ENCODE measurements around the gene CAPRIN2. TPM values are rescaled to one million over a fixed set of nuclear protein-coding genes. Genes with fewer than 3 reads are reported as not detected.
A peak's percentile ranks its signal among the peaks of the same experiment; 100 is the strongest.

The CAPRIN2 gene
- polyA plus RNA-seq, 2 of the 4 experiments (the other 2 are of a cell fraction), result 24.2 to 26.2 TPM

GRCh38 chr12:30754750-30755394 is at the start of gene CAPRIN2 (continued):
- no peak for TF ChIP-seq ZFP36 (IDR thresholded peaks at IDR 0.05; ENCODE audit: borderline replicate concordance, partially characterized antibody)
- no peak for TF ChIP-seq ZC3H11A (IDR thresholded peaks at IDR 0.05)
- no peak for TF ChIP-seq NPAS2 (CRISPR knock-in tag; IDR thresholded peaks at IDR 0.05; ENCODE audit: borderline replicate concordance)
- TF ChIP-seq RFX5 (IDR thresholded peaks at IDR 0.05), result no peak
- no peak for TF ChIP-seq NFE2L2 (conservative IDR thresholded peaks at IDR 0.05; ENCODE audit: low read length)
- 0 out of 2 replicates have a peak, but pooled peaks have one; percentile 7 for TF ChIP-seq USF2 (IDR thresholded peaks at IDR 0.05)
- TF ChIP-seq TFCP2L1 (CRISPR knock-in tag; IDR thresholded peaks at IDR 0.05), result peak; percentile 64; the same call in 1 of the 2 replicates
- 0 out of 2 replicates have a peak, but pooled peaks have one; percentile 50 for TF ChIP-seq HOXB5 (CRISPR knock-in tag; IDR thresholded peaks at IDR 0.05)
- no peak for TF ChIP-seq ESRRA (IDR thresholded peaks at IDR 0.05; ENCODE audit: borderline replicate concordance, low read length)
- no peak for TF ChIP-seq HDAC2 (IDR thresholded peaks at IDR 0.05)
- no peak for TF ChIP-seq POLR2AphosphoS2 (conservative IDR thresholded peaks at IDR 0.05; ENCODE audit: low read length)
- no peak for TF ChIP-seq HES2 (IDR thresholded peaks at IDR 0.05)
- TF ChIP-seq FOSL2 (IDR thresholded peaks at IDR 0.05), result no peak
- TF ChIP-seq FOSL2 (CRISPR knock-in tag; IDR thresholded peaks at IDR 0.05), result 0 out of 2 replicates have a peak, but pooled peaks have one; percentile 6
- peak; percentile 86 for TF ChIP-seq MAX (IDR thresholded peaks at IDR 0.05)
- TF ChIP-seq TP53 (CRISPR knock-in tag; IDR thresholded peaks at IDR 0.05), result no peak
- TF ChIP-seq FOXS1 (CRISPR knock-in tag; IDR thresholded peaks at IDR 0.05), result no peak
- TF ChIP-seq ELK1 (IDR thresholded peaks at IDR 0.05; ENCODE audit: low read depth, low read length), result no peak

- Histone ChIP-seq H3K27ac (peak overlapping the region in 1 of 2 experiments; percentile 100; a peak in 2 of 6 replicates), H3K4me3 (no peak overlapping the region)
Observed at GRCh38 chr12:30797689-30798088, 42.9 kb upstream of the CAPRIN2 start.

More at GRCh38 chr12:30797689-30798088, 42.9 kb upstream of the CAPRIN2 start:
- DNase-seq (ENCODE audit: low read depth in 1 of 2, low spot score in 1 of 2) (no peak), FAIRE-seq (no peak), ATAC-seq (no peak)
- POLR2A ChIA-PET, result interaction anchor here (3.8 kb wide), 1 partner anchor 44 kb away, joined by 90 read pairs; the partner anchor contains the start of gene CAPRIN2
- Histone ChIP-seq H3K4me1 (peaks cover 29% of the 10 kb centered on the region), H3K9me3 (no peaks in the 10 kb centered on the region), H3K4me2 (peak overlapping the region; percentile 88; the same call in 1 of the 3 replicates)
- TF ChIP-seq CTCF (IDR thresholded peaks at IDR 0.05) (0 out of 3 replicates have a peak, but pooled peaks have one; percentile 6), HEYL (CRISPR knock-in tag; IDR thresholded peaks at IDR 0.05) (no peak)
- CTCF ChIA-PET, result interaction anchor here (1.4 to 3.9 kb wide), 3 partner anchors 42 to 154 kb away, joined by 3 to 17 read pairs (median 17); partner anchors contain the start of gene CAPRIN2
- WGBS (ENCODE audit: missing lambda C conversion rate), result 87% methylated on average over 4 of the region's 4 CpGs

All from A549 (cell line).